Omental fat pad (tissue), 4 donors: ENCODE results near the gene MLC1. TPM values are rescaled to one million over a fixed set of nuclear protein-coding genes. Genes with fewer than 3 reads are reported as not detected.
A peak's percentile ranks its signal among the peaks of the same experiment; 100 is the strongest.

Experiments used
- ATAC-seq: fragments of 150-250 bp; one replicate; pipeline ENCODE4 v1.9.1; 2016; ENCODE audit warnings: mild to moderate bottlenecking, moderate library complexity; ENCODE audit not compliant: low FRiP score
- DNase-seq: peaks from one replicate; pipeline ENCODE4 v3.0.0-alpha.2; 2019; ENCODE audit warnings: low spot score
- total RNA-seq, 4 donors: library from RNA; depleted of rRNA; stranded (reverse); fragments of >200 nt; gene quantifications; one replicate each; pipeline ENCODE4 v1.1.0, GENCODE V29; 2016
- TF ChIP-seq, protein P1 (sequence below), 3 donors: fragments of 450-650 bp; IDR thresholded peaks; one replicate each; pipeline ENCODE4 v1.5.1; 2016 to 2017; ENCODE audit warnings: antibody characterized with exemption in 3 of 3, mild to moderate bottlenecking in 3 of 3, moderate library complexity in 2 of 3

The MLC1 gene
- total RNA-seq, 4 donors from 2014 or later = 0.44 TPM; not detected in 3

DNA sequence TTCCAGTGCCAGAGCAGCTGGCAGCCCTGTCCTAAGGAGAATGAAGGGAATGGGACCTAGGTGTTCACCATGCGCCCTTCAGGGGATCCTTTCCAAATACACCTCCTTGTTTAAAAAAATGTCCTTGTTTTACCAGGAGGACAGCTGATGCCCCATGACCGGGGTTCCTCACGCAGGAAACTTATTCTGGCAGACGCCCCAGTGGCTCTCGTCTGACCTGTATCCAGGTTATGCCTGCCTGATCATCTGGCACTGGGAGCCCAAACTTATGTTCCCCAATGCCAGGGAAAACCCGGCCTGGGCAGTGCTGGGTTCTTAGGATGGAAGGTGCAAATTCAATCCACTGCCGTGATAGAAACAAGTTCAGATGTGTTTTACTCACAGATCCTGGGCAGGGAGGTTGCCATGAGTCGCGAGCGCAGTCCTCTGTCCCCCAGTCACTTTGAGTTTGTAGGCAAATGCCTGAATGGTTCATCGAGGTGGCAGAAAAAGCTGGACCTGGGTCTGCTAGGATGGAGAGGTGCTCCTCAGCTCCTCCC lies 36.0 kb upstream of the MLC1 start:
- ATAC-seq (no peak), DNase-seq (no peak)
- TF ChIP-seq, protein P1, sequence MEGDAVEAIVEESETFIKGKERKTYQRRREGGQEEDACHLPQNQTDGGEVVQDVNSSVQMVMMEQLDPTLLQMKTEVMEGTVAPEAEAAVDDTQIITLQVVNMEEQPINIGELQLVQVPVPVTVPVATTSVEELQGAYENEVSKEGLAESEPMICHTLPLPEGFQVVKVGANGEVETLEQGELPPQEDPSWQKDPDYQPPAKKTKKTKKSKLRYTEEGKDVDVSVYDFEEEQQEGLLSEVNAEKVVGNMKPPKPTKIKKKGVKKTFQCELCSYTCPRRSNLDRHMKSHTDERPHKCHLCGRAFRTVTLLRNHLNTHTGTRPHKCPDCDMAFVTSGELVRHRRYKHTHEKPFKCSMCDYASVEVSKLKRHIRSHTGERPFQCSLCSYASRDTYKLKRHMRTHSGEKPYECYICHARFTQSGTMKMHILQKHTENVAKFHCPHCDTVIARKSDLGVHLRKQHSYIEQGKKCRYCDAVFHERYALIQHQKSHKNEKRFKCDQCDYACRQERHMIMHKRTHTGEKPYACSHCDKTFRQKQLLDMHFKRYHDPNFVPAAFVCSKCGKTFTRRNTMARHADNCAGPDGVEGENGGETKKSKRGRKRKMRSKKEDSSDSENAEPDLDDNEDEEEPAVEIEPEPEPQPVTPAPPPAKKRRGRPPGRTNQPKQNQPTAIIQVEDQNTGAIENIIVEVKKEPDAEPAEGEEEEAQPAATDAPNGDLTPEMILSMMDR (IDR thresholded peaks at IDR 0.05) = no peak

DNA sequence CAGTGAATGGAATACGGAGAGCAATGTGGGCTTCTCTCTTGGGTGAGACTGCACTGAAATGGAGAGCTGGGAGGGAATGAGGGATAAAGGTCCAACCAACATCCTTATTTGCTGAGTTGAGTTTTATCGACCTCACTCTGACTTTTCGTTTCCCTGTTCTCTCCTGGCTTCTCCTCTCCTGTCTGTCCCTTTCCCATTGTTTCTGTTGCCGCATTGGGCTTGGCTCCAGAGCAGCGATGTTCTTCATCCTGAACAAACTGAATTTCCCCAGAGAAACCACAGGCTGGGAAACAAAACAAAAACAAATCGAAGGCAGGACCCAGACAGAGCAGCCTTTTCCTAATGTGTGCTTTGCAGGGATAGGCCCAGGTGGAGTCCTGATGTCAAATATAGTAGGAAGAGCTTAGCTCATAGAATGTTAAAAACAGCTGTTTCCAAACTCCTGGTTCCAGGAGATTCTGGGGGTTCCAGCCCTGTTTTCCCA lies 34.6 kb upstream of the MLC1 start:
- ATAC-seq = no peak
- no peak for DNase-seq
- TF ChIP-seq, protein P1 (IDR thresholded peaks at IDR 0.05) = no peak

- no peak for ATAC-seq
- TF ChIP-seq, protein P1 (IDR thresholded peaks at IDR 0.05) = no peak
- no peak for DNase-seq
Observed at GRCh38 chr22:50119169-50119767, 34.0 kb upstream of the MLC1 start.

GRCh38 chr22:50118557-50119168 lies 33.4 kb upstream of the MLC1 start:
- DNase-seq (peak; percentile 38), ATAC-seq (peak; percentile 80)
- TF ChIP-seq, protein P1 (IDR thresholded peaks at IDR 0.05) = no peak

DNA sequence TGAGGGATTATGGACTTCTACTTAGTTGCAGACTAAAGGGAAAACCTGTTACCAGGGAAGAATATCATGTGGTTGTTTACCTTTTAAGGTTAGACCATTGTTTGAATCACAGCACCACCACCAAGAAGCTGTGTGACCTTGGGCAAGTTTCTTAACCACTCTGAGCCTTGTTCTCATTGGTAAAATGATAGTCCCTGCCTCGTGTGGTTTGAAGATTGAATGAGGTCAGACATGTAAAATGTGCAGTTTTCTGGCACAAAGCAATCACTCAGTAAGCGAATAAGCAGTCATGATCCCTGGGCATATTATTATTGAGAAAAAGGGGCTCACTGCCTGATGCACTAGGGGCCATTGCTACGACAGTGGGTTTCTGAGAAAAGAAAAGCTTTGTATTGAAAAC lies 32.9 kb upstream of the MLC1 start:
- TF ChIP-seq, protein P1 (IDR thresholded peaks at IDR 0.05) = no peak
- DNase-seq (no peak), ATAC-seq (no peak)

GRCh38 chr22:50117168-50117762 lies 32.0 kb upstream of the MLC1 start:
- no peak for ATAC-seq
- no peak for DNase-seq
- TF ChIP-seq, protein P1 (IDR thresholded peaks at IDR 0.05) = no peak
